Peyer's patch (tissue), 4 donors: Measurements from ENCODE around the gene ADAMTS10.

Source experiments
- POLR2A ChIP-seq, 2 donors: fragments of 450-650 bp; IDR thresholded peaks; one replicate each; pipeline ENCODE4 v1.5.1; 2017; ENCODE audit warnings: antibody characterized with exemption in 2 of 2, mild to moderate bottlenecking in 2 of 2, moderate library complexity in 2 of 2
- TF ChIP-seq, protein P1 (sequence below), 6 experiments: fragments of 450-650 bp in 4 of 6; fragments of 200-600 bp in 2 of 6; sonication (generic) in 1 of 6; IDR thresholded peaks; one replicate each; pipeline ENCODE4 v1.5.1; 2017 to 2019; ENCODE audit warnings: antibody characterized with exemption in 6 of 6, mild to moderate bottlenecking in 3 of 6, moderate library complexity in 1 of 6

DNA sequence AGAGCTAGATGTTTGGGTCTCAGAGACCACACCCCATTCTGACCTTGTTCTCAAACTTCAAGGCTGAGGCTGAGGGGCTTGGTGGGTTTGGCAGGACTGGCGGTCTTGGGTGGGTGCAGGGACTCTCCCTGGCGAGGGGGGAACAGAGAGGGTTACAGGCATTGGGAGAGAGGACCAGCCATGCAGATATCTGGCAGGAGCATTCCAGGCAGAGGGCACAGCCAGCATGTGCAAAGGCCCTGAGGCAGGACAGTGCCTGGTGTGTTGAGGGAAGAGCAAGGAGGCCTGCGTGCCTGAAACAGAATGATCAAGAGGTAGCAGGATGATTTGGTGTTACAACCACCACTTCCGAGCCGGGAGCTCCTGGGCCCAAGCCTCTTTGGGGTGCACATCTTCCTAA lies 47.4 kb upstream of the ADAMTS10 start:
- TF ChIP-seq POLR2A (IDR thresholded peaks at IDR 0.05), result no peak
- TF ChIP-seq, protein P1, sequence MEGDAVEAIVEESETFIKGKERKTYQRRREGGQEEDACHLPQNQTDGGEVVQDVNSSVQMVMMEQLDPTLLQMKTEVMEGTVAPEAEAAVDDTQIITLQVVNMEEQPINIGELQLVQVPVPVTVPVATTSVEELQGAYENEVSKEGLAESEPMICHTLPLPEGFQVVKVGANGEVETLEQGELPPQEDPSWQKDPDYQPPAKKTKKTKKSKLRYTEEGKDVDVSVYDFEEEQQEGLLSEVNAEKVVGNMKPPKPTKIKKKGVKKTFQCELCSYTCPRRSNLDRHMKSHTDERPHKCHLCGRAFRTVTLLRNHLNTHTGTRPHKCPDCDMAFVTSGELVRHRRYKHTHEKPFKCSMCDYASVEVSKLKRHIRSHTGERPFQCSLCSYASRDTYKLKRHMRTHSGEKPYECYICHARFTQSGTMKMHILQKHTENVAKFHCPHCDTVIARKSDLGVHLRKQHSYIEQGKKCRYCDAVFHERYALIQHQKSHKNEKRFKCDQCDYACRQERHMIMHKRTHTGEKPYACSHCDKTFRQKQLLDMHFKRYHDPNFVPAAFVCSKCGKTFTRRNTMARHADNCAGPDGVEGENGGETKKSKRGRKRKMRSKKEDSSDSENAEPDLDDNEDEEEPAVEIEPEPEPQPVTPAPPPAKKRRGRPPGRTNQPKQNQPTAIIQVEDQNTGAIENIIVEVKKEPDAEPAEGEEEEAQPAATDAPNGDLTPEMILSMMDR (IDR thresholded peaks at IDR 0.05), result no peak
